ENCODE results near the gene ECE2. TPM values are rescaled to one million over a fixed set of nuclear protein-coding genes. Genes with fewer than 3 reads are reported as not detected.

The ECE2 gene
- total RNA-seq, 1 donor from 2014 or later, result not detected

GRCh38 chr3:184241141-184241446 lies 34.7 kb upstream of the ECE2 start:
- H3K36me3 ChIP-seq, result peaks cover 38% of the 10 kb centered on the region
- no peak for TF ChIP-seq CTCF (IDR thresholded peaks at IDR 0.05)
- H3K9me3 ChIP-seq, result no peaks in the 10 kb centered on the region
- no peaks in the 10 kb centered on the region for H3K4me1 ChIP-seq
- ATAC-seq (no peak), DNase-seq (peak; percentile 45)
- no peak overlapping the region for H3K27ac ChIP-seq
- intact Hi-C loops (cut with DNase I), result no loop called here
- H3K4me3 ChIP-seq, result no peak overlapping the region
- H3K27me3 ChIP-seq (ENCODE audit: low read depth), result peaks cover 16% of the 10 kb centered on the region

- Histone ChIP-seq H3K27ac (no peak overlapping the region), H3K4me1 (no peaks in the 10 kb centered on the region), H3K27me3 (ENCODE audit: low read depth) (peaks cover 11% of the 10 kb centered on the region), H3K9me3 (no peaks in the 10 kb centered on the region), H3K4me3 (peak overlapping the region; percentile 17), H3K36me3 (peaks cover 38% of the 10 kb centered on the region)
- DNase-seq, result peak; percentile 74
- peak; percentile 53 for TF ChIP-seq CTCF (IDR thresholded peaks at IDR 0.05)
- intact Hi-C loops (cut with DNase I), result no loop called here
- ATAC-seq, result peak; percentile 88 to 91
Measured at GRCh38 chr3:184241447-184242296, 34.1 kb upstream of the ECE2 start.

GRCh38 chr3:184242297-184242685 lies 33.5 kb upstream of the ECE2 start:
- peaks cover 38% of the 10 kb centered on the region for H3K36me3 ChIP-seq
- no peak for TF ChIP-seq CTCF (IDR thresholded peaks at IDR 0.05)
- H3K27me3 ChIP-seq (ENCODE audit: low read depth), result peaks cover 6% of the 10 kb centered on the region
- H3K9me3 ChIP-seq, result no peaks in the 10 kb centered on the region
- no peak for ATAC-seq
- no peak overlapping the region for H3K27ac ChIP-seq
- peak; percentile 24 for DNase-seq
- peaks cover 1% of the 10 kb centered on the region for H3K4me1 ChIP-seq
- intact Hi-C loops (cut with DNase I), result no loop called here
- H3K4me3 ChIP-seq, result no peak overlapping the region

- peak within 1 kb of the TSS; percentile 88 for H3K27ac ChIP-seq
- peaks cover 19% of the 10 kb centered on the region for H3K36me3 ChIP-seq
- intact Hi-C loops (cut with DNase I), result no loop called here
Measured at GRCh38 chr3:184248454-184249411, 27.1 kb upstream of the ECE2 start, which contains the start of gene ALG3. Gene ALG3 (minus strand): TSS chr3:184248962. CDS start chr3:184248940, 22 bp downstream.

More at GRCh38 chr3:184248454-184249411, 27.1 kb upstream of the ECE2 start, which contains the start of gene ALG3:
- TF ChIP-seq CTCF (IDR thresholded peaks at IDR 0.05), result no peak
- H3K9me3 ChIP-seq, result no peaks in the 10 kb centered on the region
- peak within 1 kb of the TSS; percentile 92 for H3K4me3 ChIP-seq
- ATAC-seq (peak; percentile 91 to 92), DNase-seq (peak; percentile 87)
- peaks cover 17% of the 10 kb centered on the region for H3K4me1 ChIP-seq
- H3K27me3 ChIP-seq (ENCODE audit: low read depth), result no peaks in the 10 kb centered on the region
